Lung microvascular endothelial cell (primary cell): Measurements from ENCODE around the gene NKD1. TPM values are rescaled to one million over a fixed set of nuclear protein-coding genes. Genes with fewer than 3 reads are reported as not detected.

Experiments
- DNase-seq, 2 donors: peaks; one replicate each; pipeline versions ENCODE4 v3.0.0 to v3.0.0-alpha.2; 2010; ENCODE audit warnings: low read depth in 2 of 2
- total RNA-seq: library from RNA; depleted of rRNA; stranded (reverse); fragments of >200 nt; gene quantifications from 2 replicates; pipeline ENCODE4 v1.2.1, GENCODE V29; 2014

Gene NKD1
- total RNA-seq, 1 donor from 2014 or later, result under 0.01 TPM

DNA sequence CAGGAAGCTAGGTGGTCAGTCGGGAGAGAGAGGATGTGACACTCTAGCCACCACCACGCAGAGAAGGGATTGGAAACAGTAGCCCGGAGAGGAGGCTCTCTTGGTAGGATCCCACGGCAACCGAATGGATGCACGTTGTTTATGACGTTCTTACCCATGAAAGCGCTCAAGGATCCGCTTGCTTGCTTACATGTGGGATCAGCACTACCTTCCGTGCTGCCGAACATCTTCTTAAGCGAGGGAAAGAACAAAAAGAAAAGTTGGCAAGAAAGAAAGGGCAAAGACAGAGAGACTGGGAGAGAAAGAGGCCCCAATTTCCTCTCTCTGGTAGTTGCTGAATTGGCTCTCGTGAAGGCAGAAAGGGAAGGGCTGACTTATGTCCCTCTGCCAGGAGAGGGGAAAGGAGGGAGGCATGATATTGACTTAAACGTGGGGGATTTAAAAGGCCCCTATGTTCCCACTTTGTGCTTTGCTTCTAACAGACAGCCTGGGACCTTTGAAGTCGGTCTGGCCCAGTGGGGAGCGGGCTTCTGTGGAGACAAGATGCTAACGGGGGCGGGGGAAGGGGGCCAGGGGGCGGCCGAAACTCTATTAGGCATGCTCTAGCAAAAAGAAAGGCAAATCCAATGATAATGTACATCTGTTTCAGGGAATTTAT is 97.5 kb downstream of the NKD1 start:
- no peak for DNase-seq

DNA sequence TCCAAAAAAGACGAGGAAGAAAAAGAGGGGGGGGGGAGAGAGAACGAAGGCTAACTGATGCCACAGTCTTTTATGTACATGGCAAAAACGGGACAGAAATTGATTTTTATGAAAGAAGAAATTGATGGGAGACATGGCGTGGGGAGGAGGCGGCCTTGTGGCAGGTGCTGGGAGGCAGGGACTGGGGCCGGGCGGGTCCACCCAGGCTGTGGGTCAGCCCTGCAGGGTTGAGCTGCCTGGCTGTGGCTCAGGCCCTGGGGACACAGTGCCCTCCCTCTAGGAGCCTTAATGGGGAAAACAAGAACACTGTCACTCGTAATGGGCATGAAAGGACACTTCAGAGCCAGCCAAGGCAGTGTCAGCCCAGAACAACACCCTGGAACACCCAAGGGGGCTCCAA is 98.1 kb downstream of the NKD1 start:
- DNase-seq, result no peak

- no peak for DNase-seq
Measured at GRCh38 chr16:50651835-50652438, 103.7 kb downstream of the NKD1 start.

DNA sequence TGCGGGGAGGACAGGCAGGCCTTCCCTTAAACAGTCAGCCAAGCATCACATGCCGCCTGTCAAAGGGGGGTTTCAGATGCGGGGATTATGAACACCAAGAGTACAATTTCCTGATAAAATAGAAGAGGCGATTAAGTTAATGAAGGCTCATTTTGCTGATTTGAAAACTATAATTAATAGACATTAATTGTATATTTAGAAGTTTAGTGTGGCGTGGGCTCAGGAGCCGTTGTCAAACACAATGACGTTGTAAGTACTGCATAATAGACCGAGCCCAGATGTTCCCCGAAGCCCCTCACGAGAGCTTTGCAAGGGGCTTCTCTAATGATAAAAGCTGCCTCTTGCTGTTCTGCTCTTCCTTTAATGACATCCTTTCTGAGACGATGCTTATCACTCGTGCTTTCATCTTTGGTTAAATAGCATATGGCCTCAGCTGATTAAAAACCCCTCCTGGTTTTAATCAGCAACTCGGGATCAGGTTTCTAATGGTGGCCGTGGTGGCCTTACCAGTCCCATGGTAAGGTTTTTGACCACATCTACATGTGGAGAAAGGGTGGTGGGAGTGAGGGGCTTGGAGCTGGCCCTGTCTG is 104.7 kb downstream of the NKD1 start:
- no peak for DNase-seq

DNA sequence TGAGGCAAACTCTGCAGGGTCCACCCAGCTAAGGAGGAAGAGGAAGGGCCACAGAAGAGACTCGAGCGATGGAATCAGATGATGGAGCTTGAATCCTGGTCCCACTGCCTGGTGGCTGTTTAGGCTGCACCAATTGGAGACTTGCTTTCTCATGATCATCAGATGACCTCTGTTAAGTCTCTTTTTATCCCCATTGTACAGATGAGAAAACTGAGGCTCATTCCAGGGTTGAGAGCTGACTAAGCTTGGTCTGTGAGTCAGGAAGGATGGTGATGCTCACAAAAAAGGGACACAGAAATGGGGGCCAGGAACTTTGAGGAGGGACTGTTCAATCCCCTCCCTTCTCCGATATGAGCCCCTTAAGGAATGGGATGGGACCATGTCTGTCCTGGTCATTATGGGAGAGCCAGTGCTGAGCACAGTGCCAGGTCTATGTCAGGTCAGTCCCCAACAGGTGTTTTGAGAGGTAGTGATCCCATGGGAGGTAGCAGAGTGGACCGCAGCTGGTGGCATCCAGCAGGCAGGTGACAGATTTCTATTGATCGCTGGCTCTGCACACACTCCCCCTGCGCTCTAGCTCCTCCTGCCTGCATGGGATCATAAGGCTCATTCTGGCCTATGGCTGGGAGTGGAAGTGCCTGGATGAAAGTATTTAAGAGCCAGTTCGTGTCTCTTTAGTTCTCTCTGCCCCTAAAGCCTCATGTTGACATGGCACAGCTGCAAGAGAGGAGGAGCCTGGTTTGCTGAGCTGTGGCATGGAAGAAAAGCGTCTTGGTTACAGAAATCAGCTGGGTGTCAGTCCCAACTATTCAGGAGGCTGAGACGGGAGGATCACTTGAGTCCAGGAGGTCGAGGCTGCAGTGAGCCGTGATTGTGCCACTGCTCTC is 105.7 kb downstream of the NKD1 start:
- DNase-seq, result no peak

GRCh38 chr16:50655558-50656055 is 107.4 kb downstream of the NKD1 start:
- DNase-seq, result no peak

DNA sequence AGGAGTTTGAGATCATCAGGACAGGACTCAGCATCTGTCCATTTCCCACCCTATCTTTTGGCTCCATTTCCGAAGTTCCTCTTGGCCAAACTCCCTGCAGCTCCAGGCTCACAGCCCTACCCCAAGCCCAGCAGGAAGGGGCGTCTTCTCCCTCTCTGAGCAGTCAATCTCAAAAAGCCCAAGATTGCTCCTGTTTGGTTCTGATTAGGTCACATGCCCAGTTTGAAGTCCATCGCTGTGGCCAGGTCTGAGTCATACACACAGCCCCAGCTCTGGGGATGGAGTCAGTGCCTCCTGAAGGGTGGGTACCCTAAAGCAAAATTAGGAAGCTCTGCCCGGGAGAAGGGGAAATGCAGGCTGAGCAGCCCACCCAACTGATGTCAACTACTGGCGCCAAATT is 109.0 kb downstream of the NKD1 start:
- DNase-seq, result no peak

DNA sequence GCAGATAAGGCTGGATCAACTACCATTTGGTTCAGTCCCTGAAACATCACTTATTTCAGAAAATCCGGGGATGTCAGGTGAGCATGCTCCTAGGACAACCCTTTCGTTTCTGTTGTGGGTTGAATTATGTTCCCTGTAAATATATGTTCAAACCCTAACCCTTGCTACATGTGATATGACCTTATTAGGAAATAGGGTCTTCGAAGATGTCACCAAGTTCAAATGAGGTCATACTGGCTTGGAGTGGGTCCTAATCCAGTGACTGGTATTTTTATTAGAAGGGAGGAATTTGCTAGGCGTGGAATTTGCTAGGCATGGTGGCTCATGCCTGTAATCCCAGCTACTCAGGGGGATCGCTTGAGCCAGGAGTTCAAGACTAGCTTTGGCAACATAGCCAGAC is 111.6 kb downstream of the NKD1 start:
- DNase-seq, result no peak

DNA sequence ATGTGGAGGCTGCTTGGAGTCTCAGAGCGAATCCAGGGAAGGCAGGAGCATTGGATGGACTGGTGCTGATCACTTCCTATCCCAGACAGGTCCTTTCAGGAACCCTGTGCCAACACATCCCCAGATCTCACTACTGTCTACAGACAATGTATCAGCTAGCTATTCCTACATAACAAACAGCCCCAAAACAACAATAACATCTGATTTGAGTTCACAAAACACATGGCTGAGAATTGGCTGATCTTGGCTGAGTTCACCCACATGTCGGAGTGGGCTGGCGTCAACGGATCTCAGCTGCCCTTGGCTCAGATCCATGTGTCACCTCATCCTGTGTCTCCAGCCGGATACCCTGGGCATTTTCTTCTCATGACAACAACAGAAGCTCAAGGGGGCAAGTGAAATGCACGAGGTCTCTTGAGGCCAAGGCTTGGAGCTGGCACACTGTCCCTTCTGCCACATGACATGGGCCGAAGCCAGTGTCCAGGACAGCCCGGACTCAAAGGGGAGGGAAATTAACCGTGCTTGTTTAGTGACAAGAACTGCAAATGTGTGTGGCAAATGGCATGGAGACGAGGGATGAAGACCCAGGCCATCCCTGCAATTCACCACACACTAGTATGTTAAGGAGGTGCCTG is 114.2 kb downstream of the NKD1 start:
- DNase-seq, result no peak

DNA sequence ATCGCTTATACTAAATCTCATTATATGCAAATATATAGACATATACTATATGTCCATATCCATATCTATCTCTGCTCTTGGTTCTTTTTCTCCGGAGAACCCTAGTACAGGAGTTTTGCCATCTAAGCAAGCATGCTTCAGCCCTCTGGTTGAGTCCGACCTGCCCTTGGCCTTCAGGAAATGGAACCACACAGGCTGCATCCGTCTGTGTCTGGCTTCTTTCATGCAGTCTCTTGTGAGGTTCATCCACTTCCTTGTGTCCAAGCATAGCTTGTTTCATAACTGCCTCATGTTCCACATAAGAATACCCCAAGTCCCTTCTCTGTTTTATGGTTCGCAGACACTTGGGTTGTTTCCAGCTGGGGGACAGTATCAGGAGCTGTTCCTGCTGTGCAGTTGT is 116.1 kb downstream of the NKD1 start:
- DNase-seq, result no peak

DNA sequence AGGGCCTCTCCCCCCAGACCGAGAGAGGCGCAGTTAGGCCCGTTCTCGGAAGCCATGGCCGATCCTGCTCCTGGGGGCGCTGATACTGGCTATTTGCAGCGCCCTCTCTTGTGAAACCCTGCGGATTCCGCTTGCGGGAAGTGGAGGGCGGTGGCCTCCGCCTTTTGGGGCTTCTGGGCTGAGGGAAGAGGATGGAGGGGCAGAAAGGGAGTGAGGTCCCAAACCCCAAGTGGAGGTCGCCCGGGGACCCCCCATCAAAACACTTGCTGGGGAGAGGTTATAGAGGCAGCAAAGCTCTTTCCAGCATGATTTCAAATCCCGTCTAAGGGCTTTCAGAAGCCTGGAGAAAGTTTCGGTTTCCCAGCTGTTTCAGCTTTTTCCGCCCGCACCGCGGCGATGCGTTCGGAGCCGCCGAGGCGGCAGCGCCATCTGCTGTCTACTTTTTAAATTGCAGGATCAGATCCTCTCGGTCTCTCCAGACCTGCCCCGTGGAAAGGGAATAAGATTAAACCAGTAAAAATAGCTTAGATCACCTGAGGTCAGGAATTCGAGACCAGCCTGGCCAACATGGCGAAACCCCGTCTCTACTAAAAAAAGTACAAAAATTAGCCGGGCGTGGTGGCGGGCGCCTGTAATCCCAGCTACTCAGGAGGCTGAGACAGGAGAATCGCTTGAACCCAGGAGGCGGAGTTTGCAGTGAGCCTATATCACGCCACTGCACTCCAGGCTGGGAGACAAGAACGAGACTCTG is 117.1 kb downstream of the NKD1 start:
- peak; percentile 72 to 78 for DNase-seq

DNA sequence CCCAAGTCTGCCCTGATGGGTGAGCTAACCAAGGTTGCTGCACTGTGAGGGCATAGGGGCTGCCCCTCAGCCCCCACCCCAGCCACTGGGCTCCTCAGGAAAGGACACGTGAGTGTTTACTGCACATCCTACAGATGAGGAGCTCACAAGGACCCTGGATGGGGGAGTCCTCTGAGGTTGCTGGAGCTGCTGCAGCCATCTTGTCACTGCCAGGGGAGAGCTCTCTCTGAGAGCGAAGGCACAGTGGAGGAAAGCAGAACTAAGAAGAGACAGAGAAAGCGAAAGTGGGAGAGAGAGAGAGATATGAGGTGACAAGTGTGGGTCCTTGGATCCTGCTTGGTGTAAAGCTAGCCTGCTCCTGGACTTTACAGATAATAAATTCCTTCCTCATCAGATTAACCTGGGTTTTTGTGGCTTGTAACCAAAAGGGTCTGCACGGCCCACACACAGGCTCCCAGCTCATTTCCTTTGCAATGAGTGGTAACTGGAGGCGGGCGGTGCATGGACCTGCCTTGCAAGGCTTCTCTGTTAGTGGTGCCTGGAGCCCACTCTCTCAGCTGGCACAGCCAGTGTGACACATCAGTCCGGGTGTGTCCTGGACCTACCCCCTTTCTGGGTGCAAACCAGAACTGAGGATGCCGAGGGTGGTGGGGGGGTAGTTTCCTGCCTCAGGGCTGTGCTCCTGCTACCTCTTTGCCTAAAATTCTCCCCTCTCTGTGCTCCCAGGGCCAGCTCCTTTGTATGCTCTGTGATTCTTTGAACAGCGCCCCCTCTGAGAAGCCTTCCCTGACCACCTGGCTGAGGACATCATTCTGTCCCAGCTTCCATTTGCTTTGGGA is 118.7 kb downstream of the NKD1 start:
- no peak for DNase-seq

- DNase-seq, result peak in 1 of 2 donors; percentile 8
Measured at GRCh38 chr16:50667497-50668367, 119.5 kb downstream of the NKD1 start.

DNA sequence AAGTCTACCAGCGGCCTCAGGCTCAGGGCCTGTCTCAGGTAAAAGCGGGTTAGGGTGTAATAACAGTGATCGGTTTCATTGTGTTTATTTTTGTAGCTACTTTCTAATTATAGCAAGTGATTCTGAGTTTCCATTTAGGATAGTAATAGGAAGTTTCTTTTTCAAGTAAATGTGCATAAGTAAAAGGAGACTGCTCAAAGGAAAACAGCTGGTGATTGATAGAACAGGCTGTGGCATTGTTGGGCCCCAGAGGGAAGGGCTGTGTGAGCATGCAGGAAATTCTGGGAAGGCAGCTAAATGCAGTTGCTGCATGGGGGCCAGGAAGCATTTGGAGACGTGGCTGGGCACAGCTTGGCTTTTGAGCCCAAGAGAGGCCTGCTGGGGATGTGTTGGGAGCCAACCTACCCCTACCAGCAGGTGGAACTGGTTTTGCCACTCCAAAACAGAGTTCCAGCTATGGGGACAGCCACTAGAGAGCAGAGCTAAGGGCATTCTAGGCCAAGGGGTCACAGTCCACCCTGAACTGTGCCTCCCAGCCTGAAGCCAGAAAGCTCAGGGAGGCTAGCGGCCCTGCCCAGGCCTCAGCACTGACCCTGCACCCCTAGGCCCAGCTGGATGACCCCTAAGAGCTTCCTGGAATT is 120.3 kb downstream of the NKD1 start:
- no peak for DNase-seq

DNA sequence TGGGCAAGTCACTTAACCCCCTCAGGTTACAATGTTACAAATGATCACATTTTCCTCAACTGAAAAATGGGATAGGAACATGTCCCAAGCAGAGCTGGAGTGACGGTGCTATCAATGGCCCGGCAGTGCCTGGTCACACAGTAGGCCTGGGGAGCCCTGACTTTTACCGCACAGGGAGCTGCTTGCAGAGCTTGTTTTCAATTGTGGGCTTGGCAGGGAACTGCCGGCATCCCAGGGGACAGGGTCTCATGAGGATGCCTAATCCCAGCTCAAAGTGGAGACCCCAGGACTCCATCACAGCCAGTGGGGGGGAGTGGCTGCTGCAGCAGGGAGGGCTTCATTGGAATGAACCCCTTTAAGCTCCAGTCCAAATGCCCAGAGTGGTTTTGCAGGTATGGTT is 121.5 kb downstream of the NKD1 start:
- no peak for DNase-seq

GRCh38 chr16:50670476-50670875 is 122.3 kb downstream of the NKD1 start:
- DNase-seq, result no peak

DNA sequence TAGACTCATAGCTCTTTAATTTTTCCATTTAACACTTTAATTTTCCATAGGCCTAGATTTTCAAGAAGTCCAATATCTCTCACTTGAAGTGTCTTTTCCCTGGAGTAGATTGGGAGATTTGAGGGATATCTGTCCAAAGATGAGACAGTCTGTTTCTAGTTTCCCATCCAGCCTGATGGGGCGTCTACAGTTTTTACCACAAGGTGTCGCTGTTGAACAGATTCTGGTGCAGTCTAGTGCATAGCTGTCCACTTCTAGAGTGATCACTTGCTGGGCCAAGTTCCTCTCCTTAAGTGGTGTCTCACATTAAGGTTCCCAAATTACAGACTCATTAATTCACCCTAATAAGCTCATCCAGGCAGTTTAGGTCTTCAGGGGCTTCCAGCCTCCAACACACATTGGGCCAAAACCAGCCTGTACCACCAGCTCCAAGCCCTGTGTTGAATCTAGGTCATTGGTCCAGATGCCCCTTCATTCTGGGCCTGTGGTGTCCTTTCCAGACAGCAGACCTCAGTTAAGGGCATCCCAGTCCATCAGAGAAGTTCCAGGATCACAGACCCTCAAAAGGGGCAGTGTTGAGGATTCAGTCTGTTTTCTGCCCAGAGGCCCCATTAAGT is 123.6 kb downstream of the NKD1 start:
- DNase-seq, result peak; percentile 39 to 61
